Hippocampal formation (tissue), 2 donors: ENCODE data around the gene POLE2.
"Not testable (repeated sequence)": the region's sequence is repeated elsewhere in the genome, so short reads cannot be mapped to it uniquely, and the experiment has no call there.

Experiments used
- DNase-seq, 2 donors: peaks; one replicate each; lab custom pipeline; 2025; lab: John Stamatoyannopoulos, UW

The POLE2 gene

DNA sequence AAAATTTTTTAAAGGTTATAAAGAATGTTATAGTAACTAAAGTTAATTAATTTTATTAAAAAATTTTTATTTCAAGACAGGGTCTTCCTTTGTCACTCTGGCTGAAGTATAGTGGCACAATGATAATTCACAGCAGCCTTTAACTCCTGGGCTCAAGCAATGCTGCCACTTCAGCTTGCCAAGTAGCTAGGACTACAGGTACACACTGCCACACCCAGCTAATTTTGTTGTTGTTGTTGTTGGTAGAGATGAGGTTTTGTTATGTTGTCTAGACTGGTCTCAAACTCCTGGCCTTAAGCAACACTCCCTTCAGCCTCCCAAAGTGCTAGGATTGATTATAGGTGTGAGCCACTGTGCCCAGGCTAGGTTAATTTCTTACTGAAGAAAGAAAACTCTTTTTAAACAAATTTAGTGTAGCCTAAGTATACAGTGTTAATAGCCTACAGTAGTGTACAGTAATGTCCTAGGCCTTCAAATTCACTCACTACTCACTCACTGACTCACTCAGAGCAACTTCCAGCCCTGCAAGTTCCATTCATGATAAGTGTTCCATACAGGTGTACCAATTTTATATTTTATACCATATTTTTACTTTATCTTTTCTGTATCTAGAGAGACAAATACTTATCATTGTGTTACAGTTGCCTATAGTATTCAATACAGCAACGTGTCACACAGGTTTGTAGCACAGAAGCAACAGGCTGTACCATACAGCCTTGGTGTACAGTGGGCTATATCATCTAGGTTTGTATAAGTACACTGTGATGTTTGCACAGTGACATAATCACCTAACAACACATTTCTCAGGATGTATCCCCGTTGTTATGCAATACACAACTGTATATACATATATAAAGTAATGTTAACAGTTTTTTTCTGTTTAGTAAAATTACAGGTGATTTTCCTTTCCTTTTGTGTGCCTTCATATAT lies 28.2 kb downstream of the POLE2 start:
- DNase-seq = no peak

DNA sequence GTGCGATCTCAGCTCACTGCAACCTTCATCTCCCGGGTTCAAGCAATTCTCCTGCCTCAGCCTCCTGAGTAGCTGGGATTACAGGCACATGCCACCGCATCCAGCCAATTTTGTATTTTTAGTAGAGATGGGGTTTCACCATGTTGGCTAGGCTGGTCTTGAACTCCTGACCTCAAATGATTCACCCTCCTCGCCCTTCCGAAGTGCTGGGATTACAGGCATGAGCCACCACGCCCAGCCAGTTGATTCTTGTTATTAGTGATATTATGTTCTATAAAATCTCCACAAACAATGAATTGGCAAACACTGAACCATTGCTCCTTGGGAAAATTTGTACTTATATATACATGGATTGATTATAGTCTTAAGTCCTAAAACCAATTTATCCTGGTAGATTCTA lies 30.5 kb downstream of the POLE2 start:
- not testable (repeated sequence) for DNase-seq

DNA sequence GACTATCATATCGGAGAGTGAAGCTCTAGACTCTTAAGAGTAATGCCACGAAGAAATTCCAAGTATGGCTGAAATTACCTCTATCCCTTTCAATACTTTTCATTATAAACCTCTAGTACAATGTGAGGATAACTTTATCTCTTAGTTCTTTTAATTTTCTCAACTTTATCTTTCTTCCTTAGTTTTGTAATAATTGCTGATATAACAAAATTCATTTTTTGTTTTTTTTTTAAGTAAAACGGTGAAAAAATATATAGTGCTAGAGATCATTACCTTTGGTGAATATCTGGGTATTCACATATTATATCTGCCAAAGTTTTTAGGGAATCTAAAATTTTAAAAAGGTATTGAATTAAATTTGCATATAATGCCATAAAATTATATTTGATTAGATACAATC lies 33.5 kb downstream of the POLE2 start:
- DNase-seq = no peak

GRCh38 chr14:49653508-49653907 lies 34.5 kb downstream of the POLE2 start:
- DNase-seq = no peak

- DNase-seq = no peak
Measured at GRCh38 chr14:49642163-49642562, 45.9 kb downstream of the POLE2 start.

- no peak for DNase-seq
Measured at GRCh38 chr14:49641697-49642129, 46.3 kb downstream of the POLE2 start.

GRCh38 chr14:49640540-49641417 lies 47.2 kb downstream of the POLE2 start:
- no peak for DNase-seq

GRCh38 chr14:49637534-49638078 lies 50.4 kb downstream of the POLE2 start:
- DNase-seq = no peak

- no peak for DNase-seq
Measured at GRCh38 chr14:49636866-49637265, 51.1 kb downstream of the POLE2 start.

- DNase-seq = peak in 1 of 2 donors; percentile 21
Measured at GRCh38 chr14:49634547-49635334, 53.3 kb downstream of the POLE2 start, which contains the start of gene DNAAF2. Gene DNAAF2, minus strand, starts transcription at chr14:49635244. Its CDS starts 95 bp downstream, at chr14:49635149.

DNA sequence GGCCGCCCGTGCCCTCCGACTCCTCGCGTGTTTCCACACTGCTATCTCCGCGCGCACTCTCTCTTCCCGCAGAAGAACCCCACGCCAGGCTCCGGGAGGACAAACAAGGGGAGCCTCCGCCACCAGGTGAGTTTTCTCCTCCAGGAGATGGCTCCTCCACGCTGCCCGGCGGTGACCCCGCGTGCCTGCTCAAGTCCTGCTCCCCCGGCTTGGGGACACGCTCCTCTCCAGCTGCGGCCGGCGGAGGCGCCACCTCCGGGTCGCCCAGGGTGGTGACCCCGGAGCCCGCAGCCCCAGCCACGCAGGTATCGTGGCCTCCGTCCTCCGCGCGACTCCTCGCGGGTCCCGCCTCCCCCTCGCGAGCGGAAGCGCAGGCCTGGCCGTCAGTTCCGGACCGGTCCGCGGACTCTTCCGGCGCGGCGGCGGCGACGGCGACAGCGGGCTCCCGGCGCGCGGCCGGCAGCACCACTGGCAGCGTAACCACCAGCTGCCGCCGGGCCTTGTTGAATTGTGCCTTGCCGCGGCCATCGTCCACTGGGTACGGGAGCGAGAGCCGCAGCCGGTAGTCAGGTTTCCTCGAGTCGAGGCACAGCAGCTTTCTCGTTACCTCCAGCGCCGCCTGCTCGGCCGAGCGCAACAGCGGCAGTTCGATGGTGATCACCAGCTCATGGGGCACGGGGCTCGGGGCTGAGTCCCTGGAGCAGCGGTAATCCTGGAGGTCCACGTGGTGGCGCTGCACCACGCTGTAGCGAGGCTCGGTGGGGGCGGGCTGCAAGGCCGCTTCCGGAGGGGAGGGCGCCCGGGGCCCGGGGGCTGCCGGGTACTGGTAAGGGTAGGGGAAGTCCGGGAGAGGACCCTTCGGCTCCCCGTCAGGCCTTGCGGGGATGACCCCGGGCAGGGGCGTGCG lies 54.1 kb downstream of the POLE2 start:
- peak; percentile 86 to 96 for DNase-seq

DNA sequence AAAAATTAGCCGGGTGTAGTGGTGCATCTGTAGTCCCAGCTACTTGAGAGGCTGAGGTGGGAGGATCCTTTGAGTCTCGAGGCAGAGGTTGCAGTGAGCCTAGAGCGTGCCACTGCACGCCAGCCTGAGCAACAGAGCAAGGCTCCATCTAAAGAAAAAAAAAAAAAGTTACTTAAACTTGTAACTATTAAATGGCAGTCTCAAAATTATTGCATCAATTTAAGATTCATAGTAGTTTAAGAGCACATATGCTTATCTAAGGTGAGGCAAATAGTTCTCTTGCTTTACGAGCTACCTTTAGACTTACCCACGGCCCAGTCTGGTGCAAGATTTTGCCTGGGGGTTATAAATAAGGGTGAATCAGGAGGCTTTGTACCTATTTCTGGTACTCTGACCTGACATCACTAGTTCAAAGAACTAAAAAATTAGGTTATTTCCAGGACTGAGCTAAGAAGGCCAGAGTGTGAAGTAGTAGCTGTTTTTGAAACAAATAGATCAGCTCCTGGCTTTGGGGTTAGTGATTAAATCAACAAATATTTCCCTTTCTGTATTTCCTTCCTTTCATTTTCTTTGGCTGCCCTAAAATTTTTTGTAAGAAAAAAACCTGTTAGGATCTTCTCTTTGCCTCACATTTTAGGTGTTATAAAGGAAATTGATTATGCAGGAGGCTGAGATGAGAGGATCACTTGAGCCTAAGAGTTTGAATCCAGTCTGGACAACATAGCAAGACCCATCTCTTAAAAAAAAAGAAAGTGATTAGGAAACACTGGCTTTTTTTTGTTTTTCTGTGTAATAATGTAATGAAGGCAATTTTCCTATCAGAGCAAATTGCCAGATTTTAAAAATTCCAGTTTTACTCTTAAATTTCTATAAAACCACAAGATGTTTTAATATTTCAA lies 63.8 kb downstream of the POLE2 start:
- no peak for DNase-seq

DNA sequence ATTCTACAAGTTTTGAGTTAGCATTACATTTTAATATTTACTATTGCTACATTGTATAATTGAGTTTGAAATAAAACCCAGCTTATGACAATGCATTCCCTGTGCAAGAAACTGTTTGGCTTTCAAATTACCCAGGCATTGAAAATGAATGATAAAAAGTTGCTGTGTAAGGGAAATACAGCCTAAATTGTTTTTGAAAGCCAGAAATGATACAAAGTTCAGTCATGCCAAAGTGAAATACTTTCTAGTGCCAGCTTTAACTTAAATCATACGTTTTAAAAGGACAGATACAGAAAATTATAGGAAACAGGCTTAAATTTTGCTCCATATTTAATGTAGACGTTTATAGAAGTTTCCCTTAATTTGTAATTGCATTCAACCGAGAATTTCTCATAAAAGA lies 64.6 kb downstream of the POLE2 start:
- no peak for DNase-seq

DNA sequence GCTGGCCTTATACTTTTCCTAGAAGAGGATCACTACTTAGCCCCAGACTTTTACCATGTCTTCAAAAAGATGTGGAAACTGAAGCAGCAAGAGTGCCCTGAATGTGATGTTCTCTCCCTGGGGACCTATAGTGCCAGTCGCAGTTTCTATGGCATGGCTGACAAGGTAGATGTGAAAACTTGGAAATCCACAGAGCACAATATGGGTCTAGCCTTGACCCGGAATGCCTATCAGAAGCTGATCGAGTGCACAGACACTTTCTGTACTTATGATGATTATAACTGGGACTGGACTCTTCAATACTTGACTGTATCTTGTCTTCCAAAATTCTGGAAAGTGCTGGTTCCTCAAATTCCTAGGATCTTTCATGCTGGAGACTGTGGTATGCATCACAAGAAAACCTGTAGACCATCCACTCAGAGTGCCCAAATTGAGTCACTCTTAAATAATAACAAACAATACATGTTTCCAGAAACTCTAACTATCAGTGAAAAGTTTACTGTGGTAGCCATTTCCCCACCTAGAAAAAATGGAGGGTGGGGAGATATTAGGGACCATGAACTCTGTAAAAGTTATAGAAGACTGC lies 65.9 kb downstream of the POLE2 start:
- no peak for DNase-seq

GRCh38 chr14:49621114-49621881 lies 66.7 kb downstream of the POLE2 start:
- peak; percentile 49 to 60 for DNase-seq

DNA sequence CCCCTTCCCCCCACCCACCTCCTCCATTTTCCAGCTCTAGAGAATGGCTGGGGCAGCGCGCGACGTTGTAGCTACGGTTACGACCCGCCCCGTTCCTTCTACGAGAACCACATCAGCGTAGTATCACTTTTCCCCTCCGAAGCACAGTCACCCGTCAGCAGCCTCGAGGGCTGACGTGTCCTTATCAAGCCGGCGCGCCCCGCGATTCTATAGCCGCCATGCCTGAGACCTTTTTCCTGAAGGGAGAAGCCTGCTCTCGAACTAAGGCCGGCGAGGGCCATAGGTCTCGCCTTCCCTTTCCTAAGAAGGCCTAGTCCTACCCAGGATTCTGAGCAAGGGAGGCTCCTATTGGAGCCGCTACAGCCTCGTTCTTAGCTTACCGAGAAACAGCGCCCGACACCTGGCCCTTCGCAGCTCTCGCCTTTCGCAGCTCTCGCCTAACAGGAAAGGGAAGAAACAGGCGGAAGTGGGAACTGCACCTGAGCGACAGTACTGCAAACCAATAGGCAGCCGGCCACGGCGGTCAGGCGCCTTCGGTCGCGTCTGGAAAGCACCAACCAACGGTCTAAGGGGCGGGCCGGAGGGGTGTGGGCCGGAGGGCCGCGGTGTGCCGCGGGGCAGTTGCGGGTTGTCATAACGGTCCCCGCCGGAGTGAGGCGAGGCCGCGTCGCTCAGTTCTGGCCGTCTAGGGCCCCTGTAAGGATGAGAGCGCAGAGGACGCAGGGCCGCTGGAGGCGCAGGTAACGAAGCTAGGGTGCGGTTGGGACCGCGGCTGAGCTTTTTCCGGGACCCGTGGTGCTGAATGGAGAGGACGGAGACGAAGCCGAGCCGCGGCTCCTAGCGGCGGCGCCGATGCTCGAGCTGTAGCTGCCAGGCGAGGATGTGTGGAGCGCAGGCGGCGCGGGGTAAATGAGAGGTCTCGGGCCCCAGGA lies 67.6 kb downstream of the POLE2 start, which contains the start of the genes MGAT2 and RPL36AL:
TSS of gene MGAT2 (plus strand) at position 618 of the 932 bp plus-strand sequence. CDS start 470 bp downstream, outside the sequence.
TSS of gene RPL36AL (minus strand) at position 445 of the 932 bp plus-strand sequence. CDS start 1,522 bp downstream, outside the sequence.
- DNase-seq = peak; percentile 97 to 98

- no peak for DNase-seq
Measured at GRCh38 chr14:49619730-49620129, 68.3 kb downstream of the POLE2 start.
